SK-N-SH (cell line): ENCODE measurements around the gene SH3BGRL2. TPM values are rescaled to one million over a fixed set of nuclear protein-coding genes. Genes with fewer than 3 reads are reported as not detected.

ENCODE experiments used
- CTCF ChIA-PET: fragments of 300-600, 350-600 bp; formaldehyde crosslinking; extraction: SDS; loops from one replicate; lab custom pipeline; 2021; lab: Yijun Ruan, JAX
- POLR2A ChIA-PET: fragments of 350-600 bp; sonication (Branson Sonifier 250); formaldehyde crosslinking; extraction: SDS; loops from one replicate; lab custom pipeline; 2020; ENCODE audit warnings: antibody characterized with exemption, inconsistent platforms; lab: Yijun Ruan, JAX
- DNase-seq: peaks from one replicate; pipeline ENCODE4 v3.0.0; 2012
- H2AFZ ChIP-seq: fragments of 200-600 bp; sonication (generic); 2 replicates; pipeline ENCODE4 v1.8.1; 2016; ENCODE audit warnings: antibody characterized with exemption, mild to moderate bottlenecking, low read depth
- H3F3A ChIP-seq: fragments of 200-600 bp; sonication (generic); replicated peaks from 2 replicates; pipeline ENCODE3; 2016; ENCODE audit warnings: antibody characterized with exemption, mild to moderate bottlenecking; ENCODE audit not compliant: insufficient read depth
- H3K27ac ChIP-seq, 2 experiments: fragments of 200-500 bp in 1 of 2; fragments of 200-600 bp in 1 of 2; sonication (Bioruptor generic) in 1 of 2; sonication (generic), shearing (Covaris generic) in 1 of 2; 2 replicates each; pipeline versions ENCODE4 v1.5.1 to v1.6.1; 2014 to 2016; ENCODE audit warnings: low read depth in 2 of 2, inconsistent platforms in 1 of 2, low read length in 1 of 2, mild to moderate bottlenecking in 1 of 2, mixed read lengths in 1 of 2
- H3K27me3 ChIP-seq: fragments of 200-600 bp; sonication (generic), shearing (Covaris generic); 2 replicates; pipeline ENCODE4 v1.6.1; 2016; ENCODE audit warnings: mixed run types; ENCODE audit not compliant: insufficient read depth
- H3K36me3 ChIP-seq, 2 experiments: fragments of 200-500 bp in 1 of 2; fragments of 200-600 bp in 1 of 2; sonication (Bioruptor generic) in 1 of 2; sonication (generic) in 1 of 2; replicated peaks in 1 of 2; 2 replicates each; pipeline versions ENCODE3 to v1.5.1; 2014 to 2016; ENCODE audit warnings: low read length in 1 of 2, mild to moderate bottlenecking in 1 of 2; ENCODE audit not compliant: insufficient read depth in 2 of 2, control insufficient read depth in 1 of 2
- H3K4me1 ChIP-seq, 2 experiments: fragments of 200-500 bp in 1 of 2; fragments of 200-600 bp in 1 of 2; sonication (Bioruptor generic) in 1 of 2; sonication (generic), shearing (Covaris generic) in 1 of 2; 2 replicates each; pipeline versions ENCODE4 v1.5.1 to v1.6.1; 2014 to 2016; ENCODE audit warnings: low read depth in 1 of 2, low read length in 1 of 2, mixed run types in 1 of 2; ENCODE audit not compliant: insufficient read depth in 2 of 2, control insufficient read depth in 1 of 2
- H3K4me2 ChIP-seq: fragments of 200-600 bp; sonication (generic), shearing (Covaris generic); 2 replicates; pipeline ENCODE4 v1.6.1; 2017; ENCODE audit warnings: mixed run types
- H3K4me3 ChIP-seq, 2 experiments: fragments of 200-500 bp in 1 of 2; fragments of 200-600 bp in 1 of 2; sonication (Bioruptor generic) in 1 of 2; sonication (generic), shearing (Covaris generic) in 1 of 2; 2 replicates each; pipeline versions ENCODE4 v1.5.1 to v1.8.1; 2014 to 2016; ENCODE audit warnings: low read depth in 2 of 2, inconsistent platforms in 1 of 2, low read length in 1 of 2, mild to moderate bottlenecking in 1 of 2, mixed read lengths in 1 of 2, moderate library complexity in 1 of 2
- H3K79me2 ChIP-seq: fragments of 200-600 bp; sonication (generic); 2 replicates; pipeline ENCODE4 v1.8.1; 2017; ENCODE audit warnings: mild to moderate bottlenecking; ENCODE audit not compliant: insufficient read depth
- H3K9ac ChIP-seq: fragments of 200-600 bp; sonication (generic); 2 replicates; pipeline ENCODE4 v1.6.1; 2017; ENCODE audit warnings: mixed run types
- H3K9me2 ChIP-seq: fragments of 200-600 bp; sonication (generic); 2 replicates; pipeline ENCODE4 v1.6.1; 2017; ENCODE audit warnings: mixed run types
- H3K9me3 ChIP-seq: fragments of 200-600 bp; sonication (generic); 2 replicates; pipeline ENCODE4 v1.6.1; 2017; ENCODE audit warnings: mixed run types, mild to moderate bottlenecking, moderate library complexity
- H4K20me1 ChIP-seq: fragments of 200-600 bp; sonication (generic); 2 replicates; pipeline ENCODE4 v1.6.1; 2017; ENCODE audit warnings: mild to moderate bottlenecking, mixed run types; ENCODE audit not compliant: insufficient read depth
- CHD2 ChIP-seq: fragments of 150-350 bp; IDR thresholded peaks from 2 replicates; pipeline ENCODE4 v1.6.1; 2018; ENCODE audit warnings: low read length; ENCODE audit not compliant: partially characterized antibody
- CTCF ChIP-seq: fragments of 200-600 bp; sonication (generic); IDR thresholded peaks from 2 replicates; pipeline ENCODE4 v1.6.1; 2017; ENCODE audit warnings: antibody characterized with exemption, mild to moderate bottlenecking, moderate library complexity
- FOSL2 ChIP-seq: IDR thresholded peaks from 2 replicates; pipeline ENCODE4 v1.4.0; 2012; ENCODE audit warnings: low read depth, mild to moderate bottlenecking, moderate library complexity, borderline replicate concordance
- FOXJ3 ChIP-seq: sonication (generic); formaldehyde crosslinking; IDR thresholded peaks from 2 replicates; pipeline ENCODE4 v1.5.1; 2020; ENCODE audit warnings: mild to moderate bottlenecking, missing genetic modification reagents
- FOXM1 ChIP-seq: IDR thresholded peaks from 2 replicates; pipeline ENCODE4 v1.4.0; 2012; ENCODE audit warnings: low read depth, mild to moderate bottlenecking
- IRF3 ChIP-seq: fragments of 150-350 bp; IDR thresholded peaks from 2 replicates; pipeline ENCODE4 v1.6.1; 2016; ENCODE audit warnings: mild to moderate bottlenecking, low read depth, low read length
- JUND ChIP-seq: IDR thresholded peaks from 2 replicates; pipeline ENCODE4 v1.4.0; 2012
- MEF2A ChIP-seq: IDR thresholded peaks from 2 replicates; pipeline ENCODE4 v1.4.0; 2012; ENCODE audit warnings: low read depth, borderline replicate concordance
- NRF1 ChIP-seq: IDR thresholded peaks from 2 replicates; pipeline ENCODE4 v1.6.1; 2012; ENCODE audit warnings: low read depth, mild to moderate bottlenecking, low read length
- POLR2AphosphoS5 ChIP-seq: IDR thresholded peaks from 2 replicates; pipeline ENCODE4 v1.6.1; 2012; ENCODE audit warnings: low read depth, low read length
- RFX5 ChIP-seq: IDR thresholded peaks from 2 replicates; pipeline ENCODE4 v1.6.1; 2012; ENCODE audit warnings: mild to moderate bottlenecking, improper control_type of control experiment, low read length
- RXRA ChIP-seq: IDR thresholded peaks from 2 replicates; pipeline ENCODE4 v1.4.0; 2012; ENCODE audit warnings: low read depth, mild to moderate bottlenecking, borderline replicate concordance
- SMC3 ChIP-seq: IDR thresholded peaks from 2 replicates; pipeline ENCODE4 v1.6.1; 2012; ENCODE audit warnings: low read depth, low read length, improper control_type of control experiment
- USF1 ChIP-seq: IDR thresholded peaks from 2 replicates; pipeline ENCODE4 v1.4.0; 2012; ENCODE audit warnings: low read depth, borderline replicate concordance
- USF2 ChIP-seq: fragments of 150-350 bp; IDR thresholded peaks from 2 replicates; pipeline ENCODE4 v1.6.1; 2017; ENCODE audit warnings: antibody characterized with exemption, low read length, low read depth, borderline replicate concordance
- WGBS: methylation state at CpG from one replicate; pipeline ENCODE4 v1.1.6; 2017; ENCODE audit warnings: low lambda C conversion rate; 5-methylcytosine and 5-hydroxymethylcytosine counted together
- polyA plus RNA-seq, 3 experiments: library from polyadenylated mRNA; depleted of rRNA; stranded (reverse); fragments of >200 nt; gene quantifications; 2 replicates each; pipeline ENCODE4 v1.2.3, GENCODE V29; 2012

SH3BGRL2 gene
- polyA plus RNA-seq, 1 of the 3 experiments (the other 2 are of a cell fraction): 1.4 TPM

GRCh38 chr6:79622364-79622763, 8.8 kb upstream of the SH3BGRL2 start:
- H3K36me3 ChIP-seq: no peaks in the 10 kb centered on the region
- no peaks in the 10 kb centered on the region for H3F3A ChIP-seq
- POLR2A ChIA-PET: no interaction called here
- CTCF ChIA-PET: interaction anchor here (0.9 to 1.0 kb wide), 2 partner anchors 9 to 51 kb away, joined by 3 to 4 read pairs; no protein-coding TSS in a partner anchor
- H4K20me1 ChIP-seq: no peaks in the 10 kb centered on the region
- WGBS: 73% methylated on average over 1 of the region's 1 CpG
- H2AFZ ChIP-seq: no peak overlapping the region
- H3K9me3 ChIP-seq: no peaks in the 10 kb centered on the region
- no peaks in the 10 kb centered on the region for H3K79me2 ChIP-seq
- no peaks in the 10 kb centered on the region for H3K27me3 ChIP-seq
- H3K4me2 ChIP-seq: no peak overlapping the region
- H3K4me1 ChIP-seq: no peaks in the 10 kb centered on the region; a peak in 2 of 4 replicates
- DNase-seq: no peak
- H3K9ac ChIP-seq: no peak overlapping the region
- H3K9me2 ChIP-seq: no peaks in the 10 kb centered on the region
- H3K27ac ChIP-seq: no peak overlapping the region
- TF ChIP-seq RFX5 (no peak), SMC3 (no peak), IRF3 (no peak), USF1 (no peak), JUND (no peak), FOXJ3 (CRISPR knock-in tag) (no peak), MEF2A (no peak), CTCF (no peak), CHD2 (no peak), USF2 (no peak), RXRA (no peak), FOXM1 (no peak), FOSL2 (no peak), POLR2AphosphoS5 (no peak), NRF1 (no peak)
- H3K4me3 ChIP-seq: no peak overlapping the region
